GM23338 (cell line): ENCODE data around the gene AIFM2. TPM values are rescaled to one million over a fixed set of nuclear protein-coding genes. Genes with fewer than 3 reads are reported as not detected.

Source experiments
- ATAC-seq: fragments of 200-7000 bp; cut with Tn5 transposase; 3 replicates; pipeline ENCODE4 v1.9.1; 2020
- DNase-seq: peaks from one replicate; pipeline ENCODE4 v3.0.0-alpha.2; 2015; ENCODE audit warnings: low spot score
- H2AFZ ChIP-seq: fragments of 200-600 bp; sonication (generic); 2 replicates; pipeline ENCODE4 v1.8.0; 2016; ENCODE audit warnings: antibody characterized with exemption, mild to moderate bottlenecking, moderate library complexity
- H3F3A ChIP-seq: fragments of 200-600 bp; sonication (generic); replicated peaks from 2 replicates; pipeline ENCODE4 v1.8.0; 2017; ENCODE audit warnings: antibody characterized with exemption, mixed run types, low read depth
- H3K27ac ChIP-seq: fragments of 200-600 bp; sonication (generic); 2 replicates; pipeline ENCODE4 v1.6.1; 2016; ENCODE audit warnings: low read depth
- H3K27me3 ChIP-seq: fragments of 200-600 bp; sonication (generic); 2 replicates; pipeline ENCODE4 v1.8.0; 2016; ENCODE audit warnings: mild to moderate bottlenecking, mixed run types, moderate library complexity; ENCODE audit not compliant: insufficient read depth
- H3K36me3 ChIP-seq: fragments of 200-600 bp; sonication (generic); 2 replicates; pipeline ENCODE4 v1.8.0; 2016; ENCODE audit warnings: mild to moderate bottlenecking; ENCODE audit not compliant: insufficient read depth
- H3K4me1 ChIP-seq: fragments of 200-600 bp; sonication (generic); 2 replicates; pipeline ENCODE4 v1.8.0; 2016; ENCODE audit warnings: mild to moderate bottlenecking, moderate library complexity; ENCODE audit not compliant: insufficient read depth
- H3K4me2 ChIP-seq: fragments of 200-600 bp; sonication (generic); 2 replicates; pipeline ENCODE4 v1.7.1; 2017; ENCODE audit warnings: mixed run types
- H3K4me3 ChIP-seq: fragments of 200-600 bp; sonication (generic); 2 replicates; pipeline ENCODE4 v1.6.1; 2016; ENCODE audit warnings: mixed run types
- H3K79me2 ChIP-seq: fragments of 200-600 bp; sonication (generic); replicated peaks from 2 replicates; pipeline ENCODE4 v1.8.0; 2017; ENCODE audit warnings: mild to moderate bottlenecking; ENCODE audit not compliant: insufficient read depth
- H3K9me2 ChIP-seq: fragments of 200-600 bp; sonication (generic); 2 replicates; pipeline ENCODE4 v1.8.0; 2017; ENCODE audit not compliant: insufficient read depth
- H4K20me1 ChIP-seq: fragments of 200-600 bp; sonication (generic); replicated peaks from 2 replicates; pipeline ENCODE4 v1.8.0; 2017; ENCODE audit warnings: mild to moderate bottlenecking; ENCODE audit not compliant: insufficient read depth
- H3K27ac Mint-ChIP-seq: 2 replicates; pipeline ENCODE4 v1.8.0; 2020; ENCODE audit warnings: inconsistent platforms, mild to moderate bottlenecking, moderate library complexity, mixed read lengths
- H3K27me3 Mint-ChIP-seq: 3 replicates; pipeline ENCODE4 v1.8.0; 2022; ENCODE audit warnings: low read depth, mild to moderate bottlenecking, moderate library complexity, mixed read lengths, inconsistent platforms; ENCODE audit not compliant: insufficient read depth, poor library complexity
- H3K36me3 Mint-ChIP-seq: 3 replicates; pipeline ENCODE4 v1.8.0; 2021; ENCODE audit warnings: low read depth, mild to moderate bottlenecking, inconsistent platforms, moderate library complexity, mixed read lengths
- H3K4me1 Mint-ChIP-seq: 3 replicates; pipeline ENCODE4 v1.8.0; 2020; ENCODE audit warnings: mild to moderate bottlenecking, inconsistent platforms, mixed read lengths
- H3K4me3 Mint-ChIP-seq: 3 replicates; pipeline ENCODE4 v1.8.0; 2021; ENCODE audit warnings: moderate library complexity, mild to moderate bottlenecking, inconsistent platforms, mixed read lengths
- H3K9me3 Mint-ChIP-seq: 3 replicates; pipeline ENCODE4 v1.8.0; 2020; ENCODE audit warnings: moderate library complexity, mild to moderate bottlenecking, inconsistent platforms, mixed read lengths
- CREB1 ChIP-seq: fragments of 250-450 bp; sonication (Bioruptor Pico); IDR thresholded peaks from 2 replicates; pipeline ENCODE4 v1.5.0; 2020; ENCODE audit warnings: low read depth, mild to moderate bottlenecking, moderate library complexity
- ETS1 ChIP-seq: IDR thresholded peaks from 2 replicates; pipeline ENCODE4 v1.6.1; 2016; ENCODE audit warnings: antibody characterized with exemption
- EZH2 ChIP-seq: fragments of 200-600 bp; sonication (generic); IDR thresholded peaks from one replicate; pipeline ENCODE4 v1.8.0; 2017; ENCODE audit warnings: antibody characterized with exemption, mild to moderate bottlenecking, low read depth; ENCODE audit not compliant: unreplicated experiment
- EZH2phosphoT487 ChIP-seq: fragments of 200-600 bp; sonication (generic); IDR thresholded peaks from one replicate; pipeline ENCODE4 v1.8.1; 2018; ENCODE audit warnings: antibody characterized with exemption; ENCODE audit not compliant: unreplicated experiment
- JUNB ChIP-seq: IDR thresholded peaks from one replicate; pipeline ENCODE4 v1.6.1; 2016; ENCODE audit warnings: antibody characterized with exemption; ENCODE audit not compliant: unreplicated experiment
- NANOG ChIP-seq: IDR thresholded peaks from 2 replicates; pipeline ENCODE4 v1.6.1; 2016; ENCODE audit warnings: antibody characterized with exemption, borderline replicate concordance
- POLR2AphosphoS5 ChIP-seq: IDR thresholded peaks from 2 replicates; pipeline ENCODE4 v1.6.1; 2016; ENCODE audit warnings: antibody characterized with exemption, low read depth
- STAT1 ChIP-seq: IDR thresholded peaks from one replicate; pipeline ENCODE4 v1.6.1; 2016; ENCODE audit warnings: antibody characterized with exemption; ENCODE audit not compliant: unreplicated experiment
- ZNF114 ChIP-seq: fragments of 250-450 bp; sonication (Bioruptor Pico); IDR thresholded peaks from 2 replicates; pipeline ENCODE4 v1.5.0; 2020; ENCODE audit warnings: mild to moderate bottlenecking, moderate library complexity
- ZNF331 ChIP-seq: fragments of 250-450 bp; sonication (Bioruptor Pico); IDR thresholded peaks from 2 replicates; pipeline ENCODE4 v1.5.0; 2020; ENCODE audit warnings: low read depth, mild to moderate bottlenecking, moderate library complexity
- ZNF462 ChIP-seq: fragments of 250-450 bp; sonication (Bioruptor Pico); IDR thresholded peaks from 2 replicates; pipeline ENCODE4 v1.5.0; 2020; ENCODE audit warnings: mild to moderate bottlenecking, moderate library complexity
- polyA plus RNA-seq: library from polyadenylated mRNA; unstranded; fragments of >200 nt; fragmentation: Nextera tagmentation; extraction: Ambion mirVana; gene quantifications from 2 replicates; pipeline ENCODE4 v1.2.1, GENCODE V29; 2016
- total RNA-seq: library from RNA; depleted of rRNA; stranded (reverse); fragments of >200 nt; shearing (Covaris generic); gene quantifications from 2 replicates; pipeline ENCODE4 v1.2.3, GENCODE V29; 2014
- TF ChIP-seq, protein P1 (sequence below): IDR thresholded peaks from one replicate; pipeline ENCODE4 v1.6.1; 2018; ENCODE audit warnings: antibody characterized with exemption; ENCODE audit not compliant: unreplicated experiment
- TF ChIP-seq, protein P2 (sequence below), 2 experiments: fragments of 200-600 bp in 1 of 2; sonication (generic) in 1 of 2; conservative IDR thresholded peaks; 2 replicates each; pipeline versions ENCODE4 v1.5.1 to v1.6.1; 2016 to 2017; ENCODE audit warnings: antibody characterized with exemption in 2 of 2, low read depth in 2 of 2, mild to moderate bottlenecking in 2 of 2, moderate library complexity in 1 of 2

Gene AIFM2
- total and polyA plus RNA-seq, 2 experiments from 2014 or later = 3.2 to 3.6 TPM

DNA sequence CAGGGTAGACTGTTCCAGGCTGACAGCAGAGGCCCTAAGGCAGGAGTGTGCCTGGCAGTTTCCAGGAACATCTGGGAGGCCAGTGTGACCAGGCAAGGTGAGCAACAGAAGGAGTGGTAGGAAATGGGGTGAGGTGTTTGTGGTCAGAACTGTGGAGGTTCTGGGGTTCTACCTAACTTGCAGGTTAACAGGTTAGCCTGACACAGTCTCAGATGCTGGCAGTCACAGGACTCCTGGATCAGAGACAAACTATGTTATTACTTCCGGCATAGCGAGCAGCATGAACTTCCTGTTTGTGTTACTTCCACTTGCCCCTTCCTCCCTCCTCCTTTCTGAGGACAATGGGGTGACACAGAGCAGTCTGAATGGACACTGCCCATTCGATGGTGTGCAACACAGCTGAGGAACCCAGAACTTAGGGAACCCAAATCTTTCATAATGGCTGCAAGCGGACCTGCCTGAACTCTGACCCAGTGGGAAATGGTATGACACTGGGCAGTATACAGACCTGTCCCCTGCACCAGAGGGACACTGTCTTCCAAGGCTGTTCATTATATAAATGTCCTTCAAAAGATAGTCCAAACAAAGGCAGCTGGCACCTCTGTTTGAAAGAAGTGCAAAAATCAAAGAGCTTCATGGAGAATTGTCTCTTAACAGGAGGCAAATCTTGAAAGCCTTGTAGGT is 41.6 kb upstream of the AIFM2 start:
- Mint-ChIP-seq H3K4me3 (no peak overlapping the region), H3K36me3 (no peaks in the 10 kb centered on the region; the same call in 2 of the 3 replicates), H3K27me3 (peaks cover 8% of the 10 kb centered on the region), H3K27ac (no peak overlapping the region), H3K9me3 (peaks cover 2% of the 10 kb centered on the region; the same call in 1 of the 3 replicates), H3K4me1 (peaks cover 4% of the 10 kb centered on the region; the same call in 2 of the 3 replicates)
- Histone ChIP-seq H4K20me1 (peaks cover 6% of the 10 kb centered on the region), H3K4me3 (no peak overlapping the region), H3K27me3 (no peaks in the 10 kb centered on the region), H3K4me1 (peaks cover 2% of the 10 kb centered on the region), H3F3A (no peaks in the 10 kb centered on the region), H3K9me2 (no peaks in the 10 kb centered on the region), H2AFZ (peak overlapping the region; percentile 88), H3K4me2 (no peak overlapping the region), H3K27ac (no peak overlapping the region), H3K79me2 (peaks cover 9% of the 10 kb centered on the region), H3K36me3 (no peaks in the 10 kb centered on the region)
- TF ChIP-seq NANOG = no peak
- TF ChIP-seq, protein P1, sequence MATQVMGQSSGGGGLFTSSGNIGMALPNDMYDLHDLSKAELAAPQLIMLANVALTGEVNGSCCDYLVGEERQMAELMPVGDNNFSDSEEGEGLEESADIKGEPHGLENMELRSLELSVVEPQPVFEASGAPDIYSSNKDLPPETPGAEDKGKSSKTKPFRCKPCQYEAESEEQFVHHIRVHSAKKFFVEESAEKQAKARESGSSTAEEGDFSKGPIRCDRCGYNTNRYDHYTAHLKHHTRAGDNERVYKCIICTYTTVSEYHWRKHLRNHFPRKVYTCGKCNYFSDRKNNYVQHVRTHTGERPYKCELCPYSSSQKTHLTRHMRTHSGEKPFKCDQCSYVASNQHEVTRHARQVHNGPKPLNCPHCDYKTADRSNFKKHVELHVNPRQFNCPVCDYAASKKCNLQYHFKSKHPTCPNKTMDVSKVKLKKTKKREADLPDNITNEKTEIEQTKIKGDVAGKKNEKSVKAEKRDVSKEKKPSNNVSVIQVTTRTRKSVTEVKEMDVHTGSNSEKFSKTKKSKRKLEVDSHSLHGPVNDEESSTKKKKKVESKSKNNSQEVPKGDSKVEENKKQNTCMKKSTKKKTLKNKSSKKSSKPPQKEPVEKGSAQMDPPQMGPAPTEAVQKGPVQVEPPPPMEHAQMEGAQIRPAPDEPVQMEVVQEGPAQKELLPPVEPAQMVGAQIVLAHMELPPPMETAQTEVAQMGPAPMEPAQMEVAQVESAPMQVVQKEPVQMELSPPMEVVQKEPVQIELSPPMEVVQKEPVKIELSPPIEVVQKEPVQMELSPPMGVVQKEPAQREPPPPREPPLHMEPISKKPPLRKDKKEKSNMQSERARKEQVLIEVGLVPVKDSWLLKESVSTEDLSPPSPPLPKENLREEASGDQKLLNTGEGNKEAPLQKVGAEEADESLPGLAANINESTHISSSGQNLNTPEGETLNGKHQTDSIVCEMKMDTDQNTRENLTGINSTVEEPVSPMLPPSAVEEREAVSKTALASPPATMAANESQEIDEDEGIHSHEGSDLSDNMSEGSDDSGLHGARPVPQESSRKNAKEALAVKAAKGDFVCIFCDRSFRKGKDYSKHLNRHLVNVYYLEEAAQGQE = no peak
- no peak for TF ChIP-seq JUNB
- TF ChIP-seq CREB1 = no peak
- TF ChIP-seq, protein P2, sequence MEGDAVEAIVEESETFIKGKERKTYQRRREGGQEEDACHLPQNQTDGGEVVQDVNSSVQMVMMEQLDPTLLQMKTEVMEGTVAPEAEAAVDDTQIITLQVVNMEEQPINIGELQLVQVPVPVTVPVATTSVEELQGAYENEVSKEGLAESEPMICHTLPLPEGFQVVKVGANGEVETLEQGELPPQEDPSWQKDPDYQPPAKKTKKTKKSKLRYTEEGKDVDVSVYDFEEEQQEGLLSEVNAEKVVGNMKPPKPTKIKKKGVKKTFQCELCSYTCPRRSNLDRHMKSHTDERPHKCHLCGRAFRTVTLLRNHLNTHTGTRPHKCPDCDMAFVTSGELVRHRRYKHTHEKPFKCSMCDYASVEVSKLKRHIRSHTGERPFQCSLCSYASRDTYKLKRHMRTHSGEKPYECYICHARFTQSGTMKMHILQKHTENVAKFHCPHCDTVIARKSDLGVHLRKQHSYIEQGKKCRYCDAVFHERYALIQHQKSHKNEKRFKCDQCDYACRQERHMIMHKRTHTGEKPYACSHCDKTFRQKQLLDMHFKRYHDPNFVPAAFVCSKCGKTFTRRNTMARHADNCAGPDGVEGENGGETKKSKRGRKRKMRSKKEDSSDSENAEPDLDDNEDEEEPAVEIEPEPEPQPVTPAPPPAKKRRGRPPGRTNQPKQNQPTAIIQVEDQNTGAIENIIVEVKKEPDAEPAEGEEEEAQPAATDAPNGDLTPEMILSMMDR (conservative IDR thresholded peaks at IDR 0.05; ENCODE audit: low read depth in 2 of 2) = no peak
- no peak for TF ChIP-seq STAT1
- TF ChIP-seq ZNF331 (CRISPR knock-in tag) = no peak
- TF ChIP-seq ZNF462 (CRISPR knock-in tag) = no peak
- no peak for TF ChIP-seq ETS1
- no peak for TF ChIP-seq POLR2AphosphoS5
- TF ChIP-seq EZH2 = no peak
- TF ChIP-seq ZNF114 = no peak
- no peak for TF ChIP-seq EZH2phosphoT487
- ATAC-seq = no peak
- no peak for DNase-seq
